ENCODE results near the gene GUCY2D.
"Not testable (repeated sequence)": the region's sequence is repeated elsewhere in the genome, so short reads cannot be mapped to it uniquely, and the experiment has no call there.

Gene GUCY2D

DNA sequence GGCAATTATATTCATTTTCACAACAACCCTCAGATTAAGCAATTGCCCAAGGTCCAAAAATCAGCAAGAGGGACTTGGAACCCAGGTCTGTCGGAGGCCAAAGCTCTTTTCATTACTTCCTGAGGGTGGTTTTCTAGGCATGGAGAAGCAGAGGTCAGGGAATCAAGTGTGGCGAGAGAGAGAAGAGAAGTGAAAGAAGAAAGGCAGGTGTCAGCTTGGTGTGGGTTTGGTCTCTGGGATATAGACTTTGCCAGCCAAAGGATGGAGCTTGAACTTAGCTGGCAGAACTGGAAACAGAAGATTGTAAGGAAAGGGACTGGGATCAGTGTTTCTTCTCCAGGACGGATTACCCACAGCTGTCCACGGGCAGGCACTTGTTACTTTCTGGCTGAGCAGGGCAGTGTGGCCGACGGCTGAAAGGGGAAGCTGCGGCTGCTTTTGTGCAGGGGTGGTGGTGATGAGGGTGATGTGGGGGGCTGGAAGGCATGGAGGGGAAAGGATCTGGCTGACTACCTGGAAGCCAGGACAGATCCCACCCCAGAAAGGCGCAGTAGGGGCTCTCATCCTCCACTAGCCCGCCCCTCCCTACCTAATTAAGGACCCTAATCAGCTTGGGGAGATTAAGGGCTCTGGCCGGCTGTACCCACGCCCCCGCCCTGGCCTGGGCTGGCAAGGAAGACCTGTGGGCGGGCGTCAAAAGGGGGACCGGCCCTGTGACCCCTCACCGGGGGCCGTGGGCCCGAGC, at the start of gene GUCY2D:
Gene GUCY2D (plus strand): TSS at position 640 of the 745 bp plus-strand sequence. CDS start 433 bp downstream, outside the sequence.
- no peak for DNase-seq

DNA sequence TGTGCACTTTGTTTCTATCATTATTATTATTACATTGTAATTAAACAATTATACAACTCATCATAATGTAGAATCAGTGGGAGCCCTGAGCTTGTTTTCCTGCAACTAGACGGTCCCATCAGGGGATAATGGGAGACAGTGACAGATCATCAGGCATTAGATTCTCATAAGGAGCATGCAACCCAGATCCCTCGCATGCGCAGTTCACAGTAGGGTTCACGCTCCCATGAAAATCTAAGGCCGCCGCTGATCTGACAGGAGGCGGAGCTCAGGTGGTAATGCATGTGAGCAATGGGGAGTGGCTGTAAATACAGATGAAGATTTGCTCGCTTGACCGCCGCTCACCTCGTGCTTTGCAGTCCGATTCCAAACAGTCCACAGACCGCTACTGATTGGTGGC, 49.1 kb upstream of the GUCY2D start:
- DNase-seq: not testable (repeated sequence)

DNA sequence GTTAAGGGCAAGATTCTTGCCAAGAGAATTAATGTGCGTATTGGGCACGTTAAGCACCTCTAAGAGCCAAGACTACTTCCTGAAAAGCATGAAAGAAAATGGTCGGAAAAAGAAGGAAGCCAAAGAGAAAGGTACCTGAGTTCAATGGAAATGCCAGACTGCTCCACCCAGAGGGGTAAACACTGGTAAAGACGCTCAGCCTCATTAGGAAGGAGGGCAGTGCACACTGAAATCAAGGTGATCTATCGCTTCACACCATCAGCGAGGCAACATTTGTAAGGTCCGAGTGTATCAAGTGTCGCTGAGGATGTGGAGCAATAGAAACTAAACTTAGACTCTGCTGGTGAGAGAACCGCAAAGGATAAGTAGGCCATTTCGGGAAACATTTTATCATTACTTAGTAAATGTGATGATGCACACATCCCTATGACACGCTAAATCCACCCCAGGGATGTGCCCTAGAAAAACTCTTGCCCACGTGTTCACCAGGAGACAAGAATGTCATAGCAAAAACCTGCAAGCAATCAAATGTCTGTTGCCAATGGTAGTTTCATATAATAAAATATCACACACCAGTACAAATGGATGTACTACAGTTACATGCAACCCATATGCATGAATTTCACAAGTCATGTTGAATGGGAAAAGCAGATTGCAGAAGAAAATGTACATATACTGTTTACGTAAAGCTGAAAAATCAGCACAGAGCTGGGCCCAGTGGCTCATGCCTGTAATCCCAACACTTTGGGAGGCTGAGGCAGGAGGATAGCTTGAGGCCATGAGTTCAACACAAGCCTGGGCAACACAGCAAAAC, 46.8 kb upstream of the GUCY2D start:
- DNase-seq: no peak

DNA sequence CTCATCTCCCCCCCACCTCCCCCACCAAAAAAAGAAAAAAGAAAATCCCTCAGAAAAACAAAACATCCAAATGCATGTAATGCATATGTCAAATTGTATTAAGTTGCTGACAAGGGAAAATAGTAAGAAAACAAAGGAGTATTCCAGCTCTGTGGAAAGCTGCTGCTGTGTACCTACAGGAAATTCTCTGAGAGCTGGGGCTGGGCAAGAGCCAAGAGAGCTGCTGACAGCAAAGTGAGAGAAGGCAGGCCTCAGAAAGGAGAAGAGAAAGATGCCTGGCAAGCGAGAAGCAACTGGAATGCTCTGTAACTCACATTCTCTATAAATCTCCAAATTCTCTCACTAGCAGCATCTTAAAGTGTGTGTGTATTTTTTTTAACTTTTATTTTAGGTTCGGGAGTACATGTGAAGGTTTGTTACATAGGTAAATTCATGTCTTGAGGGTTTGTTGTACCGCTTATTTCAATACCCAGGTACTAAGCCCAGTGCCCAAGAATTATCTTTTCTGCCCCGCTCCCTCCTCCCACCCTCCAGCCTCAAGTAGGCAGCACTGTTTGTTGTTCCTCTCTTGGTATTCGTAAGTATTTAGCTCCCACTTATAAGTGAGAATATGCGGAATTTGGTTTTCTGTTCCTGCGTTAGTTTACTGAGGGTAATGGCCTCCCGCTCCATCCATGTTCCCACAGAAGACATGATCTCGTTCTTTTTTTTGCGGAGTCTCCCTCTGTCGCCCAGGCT, 46.0 kb upstream of the GUCY2D start:
- no peak for DNase-seq

DNA sequence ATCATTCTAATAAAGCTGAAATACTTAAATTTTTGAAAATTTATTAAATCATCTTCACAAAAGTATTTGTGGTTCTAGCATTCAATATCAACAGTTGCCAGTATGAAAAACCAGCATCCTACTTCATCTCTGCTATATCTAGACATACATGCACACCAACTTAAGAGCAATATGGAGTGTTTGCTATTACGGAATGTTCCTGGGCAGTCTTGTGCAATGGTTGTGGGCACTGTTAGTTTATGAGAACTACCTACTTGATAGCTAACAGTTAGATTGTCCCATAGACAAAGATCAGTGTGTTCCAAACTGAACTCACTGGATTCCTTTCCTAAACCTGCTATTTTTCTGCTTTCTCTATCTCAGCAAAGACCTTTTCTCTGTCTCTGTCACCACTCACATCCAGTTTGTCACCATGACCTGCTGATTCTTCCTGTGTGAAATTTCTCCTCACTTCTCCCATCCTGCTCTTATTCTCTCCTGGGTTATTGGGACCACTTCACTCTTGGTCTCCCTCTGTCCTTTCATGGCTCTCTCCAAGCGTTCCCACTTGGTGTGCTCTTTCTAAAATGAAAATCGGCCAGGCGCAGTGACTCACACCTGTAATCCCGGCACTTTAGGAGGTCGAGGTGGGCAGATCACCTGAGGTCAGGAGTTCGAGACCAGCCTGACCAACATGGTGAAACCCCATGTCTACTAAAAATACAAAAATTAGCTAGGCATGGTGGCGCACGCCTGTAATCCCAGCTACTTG, 42.7 kb upstream of the GUCY2D start:
- DNase-seq: no peak

DNA sequence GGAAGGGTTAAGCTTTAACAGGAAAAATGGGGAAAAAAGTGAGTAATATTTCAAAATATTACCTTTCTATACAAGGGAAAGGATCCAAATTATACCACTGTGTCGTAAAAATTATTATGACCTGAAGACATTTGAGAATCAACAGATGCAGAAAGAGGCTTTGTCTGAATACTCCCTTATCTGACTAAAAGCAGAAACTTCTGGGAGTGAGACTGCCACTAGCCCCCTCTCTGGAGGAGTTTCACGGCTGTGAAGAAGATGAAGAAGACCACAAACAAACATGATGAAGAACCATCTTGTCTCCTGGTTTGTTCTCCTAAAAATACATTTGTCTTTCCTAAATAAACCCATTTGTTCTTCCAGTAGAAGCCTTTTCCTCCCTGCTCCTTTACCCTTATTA, 41.0 kb upstream of the GUCY2D start:
- no peak for DNase-seq

DNA sequence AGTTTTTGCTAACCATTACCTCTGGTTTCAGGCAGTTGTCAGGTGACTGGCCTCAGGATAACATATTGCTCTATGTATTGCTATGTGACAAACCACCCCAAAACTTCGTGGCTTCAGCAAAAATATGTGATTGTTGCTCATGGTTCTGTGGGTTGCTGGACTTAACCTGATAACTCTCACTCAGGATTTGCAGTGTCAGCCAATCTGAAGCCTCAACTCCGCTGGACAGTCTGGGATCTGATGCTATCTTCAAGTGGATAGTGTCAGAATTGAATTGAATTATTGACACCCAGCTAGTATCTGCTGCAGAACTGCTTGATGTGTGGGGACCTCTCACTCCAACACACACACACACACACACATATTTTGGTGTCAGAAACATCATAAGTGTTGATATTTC, 34.7 kb upstream of the GUCY2D start:
- no peak for DNase-seq

DNA sequence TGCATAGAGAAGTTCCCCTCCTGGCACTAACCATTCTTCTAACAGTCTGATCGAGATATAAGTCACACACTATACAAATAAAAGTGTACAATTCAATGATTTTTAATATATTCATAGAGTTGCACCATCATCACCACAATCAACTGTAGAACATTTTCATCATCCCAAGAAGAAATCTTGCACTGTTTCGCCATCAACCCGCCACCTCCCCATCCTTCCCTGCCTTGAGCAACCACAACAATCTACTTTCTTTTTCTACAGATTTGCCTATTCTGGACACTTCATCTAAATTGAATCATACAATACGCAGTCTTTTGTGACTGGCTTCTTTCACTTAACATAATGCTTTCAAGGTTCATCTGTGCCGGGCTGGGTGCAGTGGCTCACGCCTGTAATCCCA, 33.0 kb upstream of the GUCY2D start:
- no peak for DNase-seq

DNA sequence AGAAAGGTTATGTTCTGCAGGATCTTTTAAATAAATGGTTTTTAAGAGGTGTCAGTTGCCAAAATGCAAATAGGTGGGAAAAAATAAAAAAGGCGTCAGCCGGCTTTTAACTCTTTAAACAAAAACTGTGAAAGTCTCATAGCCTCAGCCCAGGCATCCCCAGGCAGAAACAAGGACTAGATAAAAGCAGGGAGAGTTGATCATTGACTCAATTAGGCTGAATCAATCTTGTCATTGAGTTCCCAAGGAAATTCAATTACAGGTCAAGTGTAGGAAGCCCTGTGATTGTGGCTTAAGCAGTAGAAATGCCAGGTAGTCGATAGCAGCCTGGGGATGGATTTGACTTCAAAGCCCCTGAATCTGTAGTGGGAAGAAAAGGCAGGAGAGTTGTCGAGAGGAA, 30.8 kb upstream of the GUCY2D start:
- no peak for DNase-seq

DNA sequence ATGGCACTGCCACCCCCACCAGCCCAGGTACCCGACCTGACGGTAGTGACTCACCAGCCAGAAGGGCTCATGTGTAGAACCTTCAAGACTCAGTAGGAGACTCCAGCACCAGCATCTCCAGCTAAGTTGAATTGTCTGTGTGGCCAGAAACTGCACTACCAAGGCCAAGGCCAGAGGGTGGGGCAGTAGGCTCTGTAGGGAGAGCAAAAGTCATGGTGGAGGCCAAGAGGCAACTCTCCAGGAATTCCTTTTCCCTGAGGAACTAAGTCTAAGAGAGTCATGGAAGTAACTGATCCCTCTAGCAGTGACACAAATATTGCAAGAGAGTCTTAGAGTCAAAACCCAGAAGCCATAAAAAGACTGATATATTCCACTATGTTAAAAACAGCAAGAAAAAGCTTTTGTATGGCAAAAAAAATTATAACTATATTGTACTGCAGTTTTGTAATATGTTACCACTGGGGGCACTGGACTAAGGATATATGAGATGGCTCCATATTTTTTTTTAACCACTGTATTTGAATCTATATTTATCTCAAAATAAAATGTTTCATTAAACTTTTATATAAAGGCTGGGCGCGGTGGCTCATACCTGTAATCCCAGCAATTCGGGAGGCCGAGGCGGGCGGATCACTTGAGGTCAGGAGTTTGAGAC, 30.2 kb upstream of the GUCY2D start:
- no peak for DNase-seq

DNA sequence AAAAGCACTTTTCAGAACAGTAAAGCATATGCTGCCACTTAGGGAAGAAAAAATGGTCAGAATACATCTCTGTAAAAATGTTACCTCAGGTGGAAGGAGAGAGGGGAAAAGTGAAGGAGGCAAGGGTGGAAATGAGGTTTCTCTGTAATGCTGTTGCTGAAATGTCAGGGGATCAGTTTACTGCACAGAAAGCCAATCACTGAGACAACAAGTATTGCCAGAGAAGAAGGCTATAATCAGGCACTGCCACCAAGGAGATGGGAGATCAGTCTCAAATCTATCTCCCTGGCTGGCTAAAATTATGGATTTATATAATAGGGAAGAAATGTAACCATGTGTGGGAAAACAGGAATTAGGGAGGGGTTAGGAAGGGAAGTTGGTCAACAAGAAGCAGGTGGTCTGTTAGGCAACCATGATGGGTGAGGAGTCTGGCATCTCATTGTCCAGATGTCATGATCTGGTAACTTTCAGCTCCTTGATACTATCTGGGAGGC, 27.7 kb upstream of the GUCY2D start:
- no peak for DNase-seq

DNA sequence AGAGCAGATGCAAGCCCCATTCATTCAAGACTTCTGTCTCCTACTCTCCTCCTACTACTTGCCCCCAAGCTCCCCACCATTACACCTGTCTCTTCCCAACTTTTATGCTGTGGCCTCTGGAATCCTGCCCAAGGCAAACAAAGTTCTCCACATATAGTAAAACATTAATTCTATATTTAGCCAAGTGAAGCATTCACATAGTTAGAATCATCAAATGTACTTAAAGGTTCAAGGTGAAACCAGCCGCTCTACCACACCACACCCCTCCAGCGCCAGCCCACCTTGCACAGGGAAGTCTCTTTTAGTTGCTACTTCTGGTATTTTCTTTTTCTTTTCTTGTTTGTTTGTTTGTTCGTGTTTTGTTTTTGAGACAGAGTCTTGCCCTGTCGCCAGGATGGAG, 25.4 kb upstream of the GUCY2D start:
- DNase-seq: no peak

DNA sequence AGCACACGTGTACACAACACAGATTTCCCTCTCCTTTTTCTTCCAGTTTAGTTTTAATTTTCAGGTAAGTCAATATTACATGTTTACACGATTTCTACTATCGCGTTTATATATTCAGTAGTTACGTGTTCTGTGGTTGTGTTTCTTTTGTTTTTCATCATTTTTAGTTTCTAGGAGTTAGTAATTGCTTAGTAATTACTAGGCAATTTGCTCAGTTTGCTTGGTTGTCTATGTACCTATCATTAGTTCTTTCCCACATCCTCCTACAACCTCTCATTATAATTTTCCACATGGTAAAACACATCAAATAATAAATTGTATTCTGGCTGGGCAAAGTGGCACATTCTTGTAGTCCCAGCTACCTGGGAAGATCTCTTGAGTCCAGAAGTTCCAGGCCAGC, 24.6 kb upstream of the GUCY2D start:
- DNase-seq: no peak

DNA sequence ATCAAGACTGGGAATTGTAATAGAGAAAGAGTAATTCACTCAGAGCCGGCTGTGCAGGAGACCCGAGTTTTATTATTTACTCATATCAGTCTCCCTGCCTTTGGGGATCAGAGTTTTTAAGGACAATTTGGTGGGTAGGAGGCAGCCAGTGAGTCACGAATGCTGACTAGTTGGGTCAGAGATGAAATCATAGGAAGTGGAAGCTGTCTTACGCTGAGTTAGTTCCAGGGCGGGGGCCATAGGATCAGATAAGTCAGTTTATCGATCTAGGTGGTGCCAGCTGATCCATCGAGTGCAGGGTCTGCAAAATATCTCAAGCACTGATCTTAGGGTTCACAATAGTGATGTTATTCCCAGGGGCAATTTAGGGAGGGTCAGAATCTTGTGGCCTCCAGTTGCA, 20.2 kb upstream of the GUCY2D start:
- no peak for DNase-seq

DNA sequence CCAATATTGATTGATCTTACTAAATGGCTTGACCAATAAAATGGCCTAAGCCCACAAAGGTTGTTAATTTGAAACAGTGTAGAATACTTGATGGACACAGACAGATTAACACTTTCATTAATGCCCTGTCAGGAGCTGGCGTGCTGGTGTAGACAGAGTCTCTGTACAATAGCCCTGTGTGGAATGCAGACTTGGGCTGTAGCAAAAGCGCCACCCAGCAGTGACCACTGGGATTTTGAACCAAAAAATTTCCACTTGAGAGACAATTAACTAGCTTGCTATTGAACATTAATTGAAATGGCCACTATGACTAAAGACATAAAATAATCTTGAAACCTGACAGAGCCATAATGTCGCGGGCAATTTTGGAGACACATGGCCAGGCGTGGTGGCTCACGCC, 19.7 kb upstream of the GUCY2D start:
- peak in 1 of 2 experiments; percentile 16 for DNase-seq

DNA sequence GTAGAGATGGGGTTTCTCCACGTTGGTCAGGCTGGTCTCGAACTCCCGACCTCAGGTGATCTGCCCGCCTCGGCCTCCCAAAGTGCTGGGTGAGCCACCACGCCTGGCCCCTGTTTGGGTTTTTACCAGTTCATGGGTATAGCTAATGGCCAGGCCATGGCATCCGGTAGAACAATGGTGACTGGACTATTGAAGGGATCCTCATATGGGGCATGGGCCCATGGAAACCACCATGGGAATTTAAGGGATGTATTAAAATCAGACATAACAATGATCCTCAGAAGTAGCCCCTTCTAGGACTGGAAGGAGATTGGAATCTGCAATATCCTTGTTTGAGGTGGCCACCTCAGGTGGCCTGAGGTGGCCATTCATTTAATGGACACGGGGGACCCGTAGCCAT, 17.5 kb upstream of the GUCY2D start:
- no peak for DNase-seq

DNA sequence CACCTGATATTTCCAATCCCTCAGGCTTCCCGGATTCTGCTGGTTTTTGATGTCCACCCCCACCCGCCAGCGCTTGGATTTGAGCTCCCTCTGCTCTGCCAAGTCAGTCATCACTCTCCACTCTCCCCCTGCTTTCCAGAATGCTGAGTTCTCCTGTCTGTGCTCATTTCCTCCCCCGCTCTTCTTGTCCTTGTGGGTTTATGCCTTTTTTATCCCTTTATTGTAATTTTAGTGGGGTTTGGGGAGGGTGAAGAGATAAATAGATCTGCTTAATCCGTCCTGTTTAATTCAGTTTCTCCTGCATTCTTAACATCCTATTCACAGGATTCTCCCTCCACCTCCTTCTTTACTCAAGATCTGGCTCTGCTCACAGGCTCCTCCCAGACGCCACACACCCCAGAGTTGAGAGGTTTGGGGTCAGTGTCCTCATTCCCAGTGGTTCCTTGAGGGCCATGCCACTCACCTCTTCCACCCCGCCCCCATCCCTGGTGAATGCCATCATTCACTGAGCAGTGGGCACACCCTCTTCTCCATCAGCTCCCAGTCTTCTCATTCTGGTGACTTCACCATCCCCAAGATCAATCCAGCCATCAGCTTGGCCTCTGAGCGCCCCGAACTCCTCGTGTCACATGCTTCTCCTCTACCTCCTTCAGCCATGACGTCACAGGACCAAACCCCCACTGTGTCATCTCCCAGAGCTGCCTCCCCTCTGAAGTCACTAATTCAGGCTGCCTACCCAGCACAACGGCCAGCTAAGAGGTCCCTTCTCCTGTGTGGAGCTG, 15.1 kb upstream of the GUCY2D start:
- no peak for DNase-seq

DNA sequence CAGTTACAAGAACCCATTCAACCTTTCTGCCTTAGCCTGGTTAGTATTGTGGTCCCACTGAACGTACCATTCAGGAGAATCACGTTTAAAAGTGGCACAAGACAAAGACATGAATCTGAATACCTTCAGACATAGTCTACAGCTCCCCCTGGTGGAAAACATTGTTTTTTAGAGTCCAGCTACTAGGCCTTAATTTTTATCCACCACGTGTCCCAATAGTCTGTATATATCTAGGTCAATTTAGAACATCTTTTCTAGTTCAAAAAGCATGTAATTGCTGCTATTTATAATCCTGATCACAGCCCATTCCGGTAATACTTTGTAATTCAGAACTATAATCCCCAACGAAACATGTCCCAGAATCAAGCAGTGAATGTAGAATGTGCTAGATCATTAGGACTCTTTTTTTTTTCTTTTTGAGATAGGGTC, 13.7 kb upstream of the GUCY2D start:
- DNase-seq: peak; percentile 73 to 91

DNA sequence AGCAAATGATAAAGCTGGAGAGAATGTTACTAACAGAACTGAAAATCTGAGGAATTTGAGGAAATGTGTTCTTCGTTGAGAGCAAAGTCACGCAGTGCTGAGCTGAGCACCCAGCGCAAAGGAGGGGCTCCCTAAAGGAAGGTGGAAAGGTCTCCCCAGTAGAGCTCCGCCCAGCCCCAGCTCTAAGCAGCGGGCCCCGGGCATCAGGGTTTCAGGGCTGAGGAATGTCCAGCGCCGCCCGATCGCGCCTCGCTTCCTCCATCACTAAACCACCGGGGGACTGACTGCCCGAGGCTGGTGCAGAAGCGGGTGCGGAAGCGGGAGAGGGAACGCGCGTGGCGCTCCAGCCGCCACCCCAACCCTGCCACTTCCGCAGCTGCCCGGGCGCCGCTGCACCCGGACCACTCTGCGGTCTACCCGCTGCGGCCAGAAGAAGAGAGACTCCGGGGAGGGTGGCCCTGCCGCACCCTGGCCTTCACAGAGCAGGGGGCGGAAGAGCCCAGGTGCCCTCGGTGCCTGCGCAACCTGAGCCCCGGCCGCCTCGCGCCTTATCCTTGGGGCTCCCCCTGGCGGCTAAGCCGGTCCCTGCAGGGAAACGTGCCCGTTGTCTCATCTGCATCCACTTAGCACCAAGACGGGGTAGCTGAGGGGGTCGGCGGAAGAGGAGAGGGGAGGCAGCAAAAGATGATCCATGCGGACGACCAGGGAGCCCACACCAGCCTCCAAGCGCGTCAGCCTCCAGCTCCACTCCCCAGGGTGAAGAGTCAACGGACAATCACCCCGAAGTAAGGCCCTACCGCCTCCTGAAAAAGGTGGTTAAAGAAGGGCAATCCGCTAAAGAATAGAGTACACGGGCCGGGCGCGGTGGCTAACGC, 12.4 kb upstream of the GUCY2D start:
- peak; percentile 44 to 78 for DNase-seq

DNA sequence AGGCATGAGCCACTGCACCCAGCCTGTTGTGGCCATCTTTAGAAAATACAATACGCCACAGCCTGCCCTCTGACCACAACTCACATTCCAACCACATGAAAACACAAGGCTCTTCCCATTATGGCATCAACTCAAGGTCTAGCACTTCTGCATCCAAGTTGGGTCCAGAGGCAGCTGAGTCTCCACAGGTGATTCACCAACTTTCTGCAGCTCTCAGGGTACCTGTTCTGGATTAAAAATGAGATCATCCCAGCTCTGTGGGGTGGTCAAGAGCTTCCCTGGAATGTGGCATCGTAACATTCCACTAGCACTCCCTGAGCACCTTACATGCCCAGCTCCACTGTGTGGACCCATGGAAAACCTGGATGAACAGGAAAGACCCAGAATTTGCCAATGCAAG, 9.9 kb upstream of the GUCY2D start:
- no peak for DNase-seq

Measured in NCI-H446 (cell line).